Activated naive CD4-positive, alpha-beta T cell treated with anti-CD3 and anti-CD28 coated beads, Interleukin-2, amount 50 U/mL, for 72 hours (primary cell): ENCODE results near the gene TANC1. TPM values are rescaled to one million over a fixed set of nuclear protein-coding genes. Genes with fewer than 3 reads are reported as not detected.

Experiments used
- ATAC-seq, 2 donors: fragments of 150-1000 bp; cut with Tn5 transposase; 2 replicates each; pipeline ENCODE4 v1.10.0; 2021; ENCODE audit warnings: mild to moderate bottlenecking in 2 of 2, moderate library complexity in 2 of 2
- DNase-seq, 2 donors: peaks; one replicate each; pipeline ENCODE4 v3.0.0; 2021 to 2022; ENCODE audit warnings: low spot score in 2 of 2
- H3K27ac Mint-ChIP-seq, 2 donors: one replicate each; pipeline ENCODE4 v1.8.0; 2022; ENCODE audit warnings: mild to moderate bottlenecking in 2 of 2, mixed read lengths in 2 of 2
- H3K36me3 Mint-ChIP-seq, 2 donors: one replicate each; pipeline ENCODE4 v1.8.0; 2022; ENCODE audit warnings: mixed read lengths in 2 of 2
- H3K9me3 Mint-ChIP-seq, 2 donors: one replicate each; pipeline ENCODE4 v1.8.0; 2022; ENCODE audit warnings: mixed read lengths in 2 of 2
- total RNA-seq, 2 donors: library from RNA; stranded (reverse); gene quantifications; one replicate each; pipeline ENCODE4 v1.2.3, GENCODE V29; 2022

TANC1 gene
- total RNA-seq, 2 donors from 2014 or later, result 0.89 to 1.8 TPM

- H3K27ac Mint-ChIP-seq, result no peak overlapping the region
- peaks cover 0 to 11% of the 10 kb centered on the region in 2 donors for H3K36me3 Mint-ChIP-seq
- H3K9me3 Mint-ChIP-seq, result no peaks in the 10 kb centered on the region
- DNase-seq (no peak), ATAC-seq (no peak)
Measured at GRCh38 chr2:158973116-158973956, 4.9 kb downstream of the TANC1 start.

DNA sequence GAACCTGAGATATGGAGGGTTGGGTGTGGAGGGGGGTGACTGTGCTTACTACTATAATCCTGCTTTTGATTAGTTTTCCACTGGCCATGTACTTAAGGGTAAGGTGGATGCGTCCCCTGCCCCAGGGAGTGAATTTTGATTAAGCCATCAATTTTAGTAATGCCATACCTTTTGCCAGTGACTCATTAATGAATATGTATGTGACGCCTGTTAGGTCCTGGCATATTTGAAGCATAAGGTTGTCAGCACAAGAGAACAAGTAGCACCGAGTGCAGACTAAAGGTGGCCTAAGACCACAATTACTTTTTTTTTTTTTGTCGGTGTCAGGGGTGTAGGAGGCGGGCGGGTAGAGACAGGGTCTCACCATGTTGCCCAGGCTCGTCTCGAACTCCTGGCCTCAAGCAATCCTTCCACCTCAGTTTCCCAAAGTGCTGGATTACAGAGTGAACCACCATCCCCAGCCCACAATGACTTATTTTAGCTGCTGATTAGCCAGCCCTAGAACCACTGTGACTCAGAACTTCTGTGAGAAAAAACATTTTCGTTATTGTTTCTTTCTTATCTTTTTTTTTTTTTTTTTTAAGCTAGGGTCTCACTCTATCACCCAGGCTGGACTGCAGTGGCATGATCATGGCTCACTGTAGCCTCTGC, 7.0 kb downstream of the TANC1 start:
- H3K27ac Mint-ChIP-seq, result no peak overlapping the region
- no peak for DNase-seq
- peaks cover 0 to under 1% of the 10 kb centered on the region in 2 donors for H3K36me3 Mint-ChIP-seq
- ATAC-seq, result no peak
- no peaks in the 10 kb centered on the region for H3K9me3 Mint-ChIP-seq

DNA sequence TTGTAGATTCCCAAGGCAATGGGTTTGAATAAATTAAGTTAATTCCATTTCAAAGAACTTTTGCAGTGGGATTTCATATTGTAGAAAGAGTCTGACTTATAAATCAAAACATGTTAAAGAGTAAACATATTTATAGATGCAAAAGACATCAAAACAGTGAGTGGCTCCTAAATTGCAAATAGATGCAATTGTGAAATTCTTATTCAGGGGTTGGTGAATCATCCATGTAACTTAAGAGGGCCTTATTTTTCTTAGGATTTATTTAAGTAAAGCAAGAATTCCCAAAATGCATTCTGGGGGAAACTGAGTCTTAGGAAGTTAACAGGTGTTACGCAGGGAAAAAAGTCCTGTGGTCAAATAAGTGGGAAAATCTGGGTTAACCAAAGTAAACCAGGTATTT, 11.3 kb downstream of the TANC1 start:
- ATAC-seq (no peak), DNase-seq (no peak)
- Mint-ChIP-seq H3K36me3 (no peaks in the 10 kb centered on the region), H3K9me3 (no peaks in the 10 kb centered on the region), H3K27ac (no peak overlapping the region)

DNA sequence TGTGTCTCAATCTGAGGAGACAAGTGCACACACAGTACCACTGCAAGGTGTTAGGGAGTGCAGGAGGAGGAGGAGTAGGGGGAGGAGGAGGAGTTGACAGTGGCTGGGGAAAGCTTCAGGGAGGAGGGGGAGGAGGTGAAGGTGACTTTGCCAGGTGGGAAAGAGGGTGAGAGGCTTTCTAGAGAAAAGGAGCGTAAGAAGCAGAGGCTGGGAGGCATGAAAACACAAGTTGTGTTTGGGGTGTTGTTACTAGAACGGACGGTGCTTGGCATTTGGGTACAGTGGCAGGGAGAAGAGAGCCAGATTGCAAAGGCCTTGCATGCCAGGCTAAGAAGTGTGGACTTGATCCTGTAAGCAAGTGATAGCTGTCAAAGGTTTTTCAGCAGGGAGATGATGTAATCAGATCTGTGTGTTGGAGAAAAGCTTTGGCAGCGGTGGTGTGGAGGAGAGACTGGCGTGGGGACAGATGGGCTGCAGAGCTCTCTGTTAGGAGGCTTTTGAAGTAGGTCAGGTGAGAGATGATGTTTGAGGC, 16.2 kb downstream of the TANC1 start:
- Mint-ChIP-seq H3K27ac (peak overlapping the region in 1 of 2 donors; percentile 19), H3K9me3 (no peaks in the 10 kb centered on the region), H3K36me3 (no peaks in the 10 kb centered on the region)
- ATAC-seq, result no peak
- DNase-seq, result no peak

DNA sequence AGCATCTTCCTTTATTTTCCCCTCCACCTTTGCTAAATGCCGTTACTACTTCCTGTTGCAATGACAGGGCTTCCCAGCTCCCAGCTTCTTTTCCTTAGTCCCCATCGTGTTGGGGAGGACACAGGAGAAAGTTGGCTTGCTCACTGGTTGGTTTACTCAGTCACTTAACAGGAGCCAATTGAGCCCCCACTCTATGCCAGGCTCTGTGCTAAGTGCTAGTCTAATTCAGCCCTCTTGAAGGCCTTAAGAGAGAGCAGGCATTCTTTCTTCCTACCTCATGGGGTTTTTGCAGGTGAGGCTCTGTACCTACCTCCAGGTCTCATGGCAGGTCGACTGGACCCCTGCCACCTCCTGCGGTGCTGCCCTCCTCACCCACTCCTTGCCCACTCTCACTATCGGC, 20.1 kb downstream of the TANC1 start:
- no peak overlapping the region for H3K27ac Mint-ChIP-seq
- H3K36me3 Mint-ChIP-seq, result no peaks in the 10 kb centered on the region
- no peak for ATAC-seq
- DNase-seq, result no peak
- H3K9me3 Mint-ChIP-seq, result no peaks in the 10 kb centered on the region

DNA sequence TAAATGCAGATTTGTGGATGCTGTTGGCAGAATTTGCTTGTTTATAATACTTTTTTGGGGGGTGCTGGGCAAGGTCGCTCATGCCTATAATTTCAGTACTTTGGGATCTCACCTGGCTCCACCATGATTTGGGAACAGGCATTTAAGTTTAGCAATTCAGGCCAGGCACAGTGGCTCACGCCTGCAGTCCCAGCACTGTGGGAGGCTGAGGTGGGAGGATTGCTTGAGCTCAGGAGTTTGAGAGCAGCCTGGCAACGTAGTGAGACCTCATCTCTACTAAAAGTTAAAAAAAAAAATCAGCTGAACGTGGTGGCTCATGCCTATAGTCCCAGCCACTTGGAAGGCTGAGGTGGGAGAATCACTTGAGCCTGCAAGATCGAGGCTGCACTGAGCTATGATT, 20.7 kb downstream of the TANC1 start:
- ATAC-seq (no peak), DNase-seq (no peak)
- Mint-ChIP-seq H3K27ac (no peak overlapping the region), H3K9me3 (no peaks in the 10 kb centered on the region), H3K36me3 (no peaks in the 10 kb centered on the region)

GRCh38 chr2:158990397-158991214, 22.2 kb downstream of the TANC1 start:
- Mint-ChIP-seq H3K36me3 (no peaks in the 10 kb centered on the region), H3K9me3 (no peaks in the 10 kb centered on the region), H3K27ac (no peak overlapping the region)
- ATAC-seq (no peak), DNase-seq (no peak)

DNA sequence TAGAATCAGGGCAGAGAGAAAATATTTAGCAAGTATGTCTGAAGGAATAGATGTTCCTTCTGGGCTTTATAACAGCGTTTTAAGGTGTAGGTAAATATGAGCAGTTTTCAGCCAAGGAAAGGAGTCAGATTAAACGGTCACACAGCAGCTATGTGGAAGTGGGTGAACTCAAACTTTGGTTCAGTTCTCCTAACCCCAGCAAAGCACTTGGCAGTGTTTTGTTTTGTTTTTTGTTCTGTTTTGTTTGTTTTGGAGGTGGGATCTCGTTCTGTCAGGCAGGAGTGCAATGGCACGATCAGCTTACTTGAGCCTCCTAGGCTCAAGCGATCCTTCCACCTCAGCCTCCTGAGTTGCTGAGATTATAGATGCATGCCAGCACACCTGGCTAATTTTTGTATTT, 24.6 kb downstream of the TANC1 start:
- DNase-seq (no peak), ATAC-seq (no peak)
- no peaks in the 10 kb centered on the region for H3K9me3 Mint-ChIP-seq
- H3K27ac Mint-ChIP-seq, result no peak overlapping the region
- no peaks in the 10 kb centered on the region for H3K36me3 Mint-ChIP-seq

- no peaks in the 10 kb centered on the region for H3K9me3 Mint-ChIP-seq
- H3K36me3 Mint-ChIP-seq, result no peaks in the 10 kb centered on the region
- DNase-seq (no peak), ATAC-seq (no peak)
- H3K27ac Mint-ChIP-seq, result no peak overlapping the region
Measured at GRCh38 chr2:158993721-158994587, 25.5 kb downstream of the TANC1 start.

DNA sequence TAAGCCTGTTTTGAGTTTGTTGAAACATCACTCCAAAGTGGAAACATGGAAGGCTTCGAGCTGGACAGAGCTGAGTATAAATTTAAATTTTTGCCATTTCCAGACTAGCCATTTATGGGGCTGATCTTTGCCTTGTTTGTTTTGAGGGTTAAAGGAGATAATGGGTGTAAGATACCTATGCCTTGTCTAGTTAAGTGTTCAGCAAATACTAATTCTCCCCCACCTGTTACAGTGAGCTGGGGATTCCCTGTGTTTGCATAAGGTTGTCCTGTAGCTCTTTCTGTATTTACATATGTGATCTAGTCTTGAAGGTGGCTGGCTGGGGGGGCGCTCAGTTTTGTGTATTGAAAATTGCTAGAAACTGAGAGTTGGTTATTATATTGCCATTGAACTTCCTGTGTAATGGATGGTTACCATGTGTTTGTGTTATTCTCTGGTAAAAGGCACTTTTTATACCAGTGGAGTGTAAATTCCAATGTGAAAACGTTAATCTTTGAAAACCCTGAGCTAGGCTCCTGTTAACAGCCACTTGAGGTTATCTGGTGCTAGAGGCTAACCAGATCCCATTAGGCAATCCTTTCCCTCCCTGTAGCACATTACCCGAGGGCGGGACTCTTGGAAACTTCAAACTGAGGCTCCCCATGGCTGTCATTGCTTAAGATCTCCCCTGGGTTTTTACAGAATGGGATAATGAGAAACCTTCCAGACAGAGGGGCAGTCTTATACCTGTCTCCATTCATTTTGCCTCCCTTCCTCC, 26.7 kb downstream of the TANC1 start:
- H3K27ac Mint-ChIP-seq, result no peak overlapping the region
- DNase-seq, result no peak
- H3K9me3 Mint-ChIP-seq, result no peaks in the 10 kb centered on the region
- ATAC-seq, result no peak
- H3K36me3 Mint-ChIP-seq, result no peaks in the 10 kb centered on the region

DNA sequence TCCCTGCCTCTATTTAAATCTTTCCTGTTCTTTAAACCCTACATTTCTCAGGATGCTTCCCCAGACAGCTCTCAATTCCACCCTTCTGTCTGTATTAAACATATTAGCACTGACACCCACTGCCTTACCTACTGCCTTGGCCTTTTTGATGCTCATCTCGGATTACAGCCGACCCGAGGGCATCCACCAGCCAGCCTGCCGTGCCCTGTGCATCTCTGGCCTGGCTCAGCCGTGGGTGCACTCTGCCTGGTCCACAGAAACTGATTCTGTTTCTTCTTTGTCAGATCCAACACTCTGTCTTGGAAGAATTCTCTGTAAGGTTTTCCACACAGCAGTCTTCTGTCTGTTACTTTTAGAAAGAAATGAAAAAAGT, 27.2 kb downstream of the TANC1 start:
- DNase-seq (no peak), ATAC-seq (no peak)
- H3K36me3 Mint-ChIP-seq, result no peaks in the 10 kb centered on the region
- no peaks in the 10 kb centered on the region for H3K9me3 Mint-ChIP-seq
- H3K27ac Mint-ChIP-seq, result peak overlapping the region in 1 of 2 donors; percentile 76

DNA sequence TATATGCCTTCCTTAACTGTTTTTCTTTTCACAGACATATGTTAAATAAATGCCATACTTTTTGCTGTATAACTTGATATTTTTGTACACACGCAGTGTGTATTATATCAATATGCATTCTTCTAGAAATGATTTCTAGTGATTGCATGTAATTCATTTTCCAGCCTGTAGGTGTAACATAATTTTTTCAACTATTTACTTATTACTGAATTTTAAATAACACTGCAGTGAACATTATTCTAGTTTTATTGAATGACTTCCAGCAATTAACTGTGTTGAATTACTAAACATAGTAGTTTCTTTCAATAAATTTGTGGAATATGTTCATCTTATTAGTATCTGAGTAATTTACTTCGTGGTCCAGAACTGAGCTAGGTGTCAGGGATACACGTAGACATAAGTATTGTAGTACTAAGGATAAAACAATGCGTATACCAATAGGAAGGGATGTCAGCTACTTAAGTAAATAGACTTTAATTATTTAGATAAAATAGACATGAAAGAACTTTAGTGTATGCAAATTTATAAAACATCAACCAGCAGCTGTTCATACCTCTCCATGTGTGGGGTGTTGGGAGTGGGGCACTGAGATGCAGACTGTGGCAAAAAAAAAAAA, 28.0 kb downstream of the TANC1 start:
- no peak for ATAC-seq
- Mint-ChIP-seq H3K27ac (no peak overlapping the region), H3K9me3 (no peaks in the 10 kb centered on the region), H3K36me3 (no peaks in the 10 kb centered on the region)
- no peak for DNase-seq

DNA sequence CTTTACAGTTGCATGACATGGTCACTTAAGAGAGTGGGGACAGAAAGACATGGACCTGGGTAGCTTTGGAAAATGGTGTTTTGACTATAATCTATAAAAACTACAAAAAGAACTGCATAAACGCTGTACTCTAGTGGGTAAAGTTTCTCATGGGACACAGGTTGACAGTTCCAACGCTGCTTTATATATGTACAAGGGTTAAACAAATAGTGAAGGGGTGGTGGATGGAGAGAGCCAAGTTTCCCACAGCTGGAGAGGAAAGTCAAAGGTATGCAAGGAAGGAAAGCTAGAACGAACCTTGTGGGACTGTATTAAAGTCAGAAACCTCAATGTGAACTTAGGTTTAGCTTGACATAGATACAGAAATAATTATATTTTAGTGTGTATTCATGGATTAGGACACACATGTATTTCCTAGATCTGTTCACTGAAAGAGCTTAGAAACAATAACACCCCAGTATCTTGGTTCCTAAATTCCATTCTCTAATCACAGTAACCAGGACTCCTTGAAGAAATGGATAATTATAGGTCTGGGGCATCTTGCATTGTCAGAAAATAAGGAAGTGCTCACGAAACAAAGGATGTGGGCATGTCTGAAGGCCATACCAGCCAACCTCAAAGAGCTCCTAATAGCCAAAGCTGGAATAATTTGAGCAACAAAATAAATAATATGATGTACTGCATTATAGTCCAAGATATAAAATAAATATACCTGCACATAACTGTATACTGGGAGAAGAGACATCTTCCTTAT, 28.8 kb downstream of the TANC1 start:
- no peaks in the 10 kb centered on the region for H3K36me3 Mint-ChIP-seq
- no peak overlapping the region for H3K27ac Mint-ChIP-seq
- no peak for ATAC-seq
- H3K9me3 Mint-ChIP-seq, result no peaks in the 10 kb centered on the region
- DNase-seq, result no peak

- DNase-seq, result no peak
- ATAC-seq, result no peak
- Mint-ChIP-seq H3K36me3 (no peaks in the 10 kb centered on the region), H3K27ac (no peak overlapping the region), H3K9me3 (no peaks in the 10 kb centered on the region)
Measured at GRCh38 chr2:158998551-158999248, 30.3 kb downstream of the TANC1 start.
